GM18505 (cell line): ENCODE results near the gene MAPKAPK5.
"Not testable (repeated sequence)": the region's sequence is repeated elsewhere in the genome, so short reads cannot be mapped to it uniquely, and the experiment has no call there.

ENCODE experiments used
- ATAC-seq: cut with Tn5 transposase; IDR thresholded peaks from one replicate; pipeline ENCODE4 v1.9.1; 2021; ENCODE audit not compliant: unreplicated experiment
- POLR2A ChIP-seq: IDR thresholded peaks from 4 replicates; pipeline ENCODE4 v1.6.1; 2011; ENCODE audit warnings: borderline replicate concordance; ENCODE audit not compliant: insufficient read depth, insufficient read length; ENCODE audit errors: extremely low read depth

The MAPKAPK5 gene

GRCh38 chr12:111841750-111842555 lies at the start of gene MAPKAPK5:
TSS of gene MAPKAPK5 (plus strand) at chr12:111842228. CDS start at chr12:111842734, 506 bp downstream.
- TF ChIP-seq POLR2A: peak; percentile 95
- ATAC-seq: peak; percentile 84

GRCh38 chr12:111792856-111793235 lies 49.2 kb upstream of the MAPKAPK5 start:
- no peak for TF ChIP-seq POLR2A
- ATAC-seq: no peak

GRCh38 chr12:111798182-111798581 lies 43.8 kb upstream of the MAPKAPK5 start:
- no peak for ATAC-seq
- no peak for TF ChIP-seq POLR2A

- TF ChIP-seq POLR2A: no peak
- ATAC-seq: no peak
Measured at GRCh38 chr12:111799758-111800157, 42.3 kb upstream of the MAPKAPK5 start.

GRCh38 chr12:111803038-111803626 lies 38.9 kb upstream of the MAPKAPK5 start:
- TF ChIP-seq POLR2A: no peak
- ATAC-seq: no peak

GRCh38 chr12:111803851-111804250 lies 38.2 kb upstream of the MAPKAPK5 start:
- ATAC-seq: no peak
- no peak for TF ChIP-seq POLR2A

GRCh38 chr12:111806304-111806703 lies 35.7 kb upstream of the MAPKAPK5 start:
- no peak for TF ChIP-seq POLR2A

GRCh38 chr12:111807232-111807631 lies 34.8 kb upstream of the MAPKAPK5 start:
- TF ChIP-seq POLR2A: no peak
- ATAC-seq: no peak

More at GRCh38 chr12:111806304-111806703, 35.7 kb upstream of the MAPKAPK5 start:
- ATAC-seq: no peak

GRCh38 chr12:111812881-111813741 lies 28.9 kb upstream of the MAPKAPK5 start:
- no peak for ATAC-seq
- no peak for TF ChIP-seq POLR2A

GRCh38 chr12:111816065-111816615 lies 25.9 kb upstream of the MAPKAPK5 start:
- no peak for TF ChIP-seq POLR2A
- no peak for ATAC-seq

- ATAC-seq: not testable (repeated sequence)
Measured at GRCh38 chr12:111816898-111817297, 25.1 kb upstream of the MAPKAPK5 start.

GRCh38 chr12:111818340-111818739 lies 23.7 kb upstream of the MAPKAPK5 start:
- TF ChIP-seq POLR2A: no peak
- ATAC-seq: no peak

GRCh38 chr12:111819191-111820158 lies 22.6 kb upstream of the MAPKAPK5 start:
- TF ChIP-seq POLR2A: no peak
- ATAC-seq: no peak

GRCh38 chr12:111820828-111821227 lies 21.2 kb upstream of the MAPKAPK5 start:
- ATAC-seq: not testable (repeated sequence)
